Endothelial cell of umbilical vein (primary cell): ENCODE results near the gene LSM2. TPM values are rescaled to one million over a fixed set of nuclear protein-coding genes. Genes with fewer than 3 reads are reported as not detected.

Source experiments
- BruUV-seq: library from RNA; stranded (reverse); fragments of 400-500 nt; replicated peaks from 2 replicates; lab custom pipeline; 2021; lab: Mats Ljungman, UMichigan
- CTCF ChIA-PET: fragments of 300-600, 350-600 bp; sonication (Branson Sonifier 250); formaldehyde crosslinking; loops from one replicate; lab custom pipeline; 2021; ENCODE audit warnings: antibody characterized with exemption, inconsistent platforms; lab: Charles Lee
- POLR2A ChIA-PET: fragments of 300-600, 350-600 bp; sonication (Branson Sonifier 250); formaldehyde crosslinking; loops from one replicate; lab custom pipeline; 2021; ENCODE audit warnings: antibody characterized with exemption, inconsistent platforms; lab: Charles Lee
- DNase-seq: peaks from one replicate; pipeline ENCODE4 v3.0.0-alpha.2; 2011; ENCODE audit warnings: low read depth, low spot score
- FAIRE-seq: peaks from 2 replicates; lab custom pipeline; 2011; peaks lifted over from hg19 to GRCh38; lab: Jason Lieb, UNC
- H2AFZ ChIP-seq: 2 replicates; pipeline ENCODE4 v1.6.0; 2012; ENCODE audit warnings: low read depth, low read length, control low read depth, inconsistent platforms
- H3K27ac ChIP-seq: 2 replicates; pipeline ENCODE4 v1.5.1; 2011; ENCODE audit warnings: low read depth, mild to moderate bottlenecking, control low read depth, low read length, moderate library complexity; ENCODE audit not compliant: insufficient read depth
- H3K27me3 ChIP-seq, 2 experiments: 2 replicates each; pipeline versions ENCODE4 v1.6.0 to v1.6.1; 2011; ENCODE audit warnings: low read length in 2 of 2, mixed read lengths in 1 of 2; ENCODE audit not compliant: control insufficient read depth in 2 of 2, insufficient read depth in 2 of 2
- H3K36me3 ChIP-seq, 2 experiments: 2 replicates in 1 of 2; 3 replicates in 1 of 2; pipeline ENCODE4 v1.5.1; 2011; ENCODE audit warnings: low read length in 2 of 2, mild to moderate bottlenecking in 1 of 2, moderate library complexity in 1 of 2; ENCODE audit not compliant: control insufficient read depth in 2 of 2, insufficient read depth in 2 of 2; ENCODE audit errors: extremely low read depth in 1 of 2
- H3K4me1 ChIP-seq: 3 replicates; pipeline ENCODE4 v1.5.1; 2011; ENCODE audit warnings: mild to moderate bottlenecking, low read length; ENCODE audit not compliant: control insufficient read depth, insufficient read depth; ENCODE audit errors: extremely low read depth
- H3K4me2 ChIP-seq: 2 replicates; pipeline ENCODE4 v1.6.1; 2011; ENCODE audit warnings: low read length, control low read depth, mixed read lengths; ENCODE audit not compliant: insufficient read depth
- H3K4me3 ChIP-seq, 3 experiments: fragments of 200-600 bp in 1 of 3; sonication (generic), shearing (Covaris generic) in 1 of 3; replicated peaks in 1 of 3; 2 replicates each; pipeline ENCODE4 v1.5.1; 2011 to 2016; ENCODE audit warnings: control low read depth in 3 of 3, low read length in 3 of 3, mild to moderate bottlenecking in 2 of 3, inconsistent platforms in 1 of 3, low read depth in 1 of 3, moderate library complexity in 1 of 3; ENCODE audit not compliant: insufficient read depth in 1 of 3
- H3K79me2 ChIP-seq: 2 replicates; pipeline ENCODE4 v1.6.0; 2012; ENCODE audit warnings: low read length, inconsistent platforms; ENCODE audit not compliant: control insufficient read depth, insufficient read depth
- H3K9ac ChIP-seq: replicated peaks from 2 replicates; pipeline ENCODE3; 2011; ENCODE audit warnings: low read length, control low read depth; ENCODE audit not compliant: insufficient read depth; ENCODE audit errors: extremely low read depth
- H3K9me1 ChIP-seq: replicated peaks from 3 replicates; pipeline ENCODE4 v1.6.0; 2011; ENCODE audit warnings: mild to moderate bottlenecking, low read length; ENCODE audit not compliant: control insufficient read depth, insufficient read depth; ENCODE audit errors: extremely low read depth
- H3K9me3 ChIP-seq: replicated peaks from 2 replicates; pipeline ENCODE4 v1.5.1; 2012; ENCODE audit warnings: low read length, inconsistent platforms; ENCODE audit not compliant: control insufficient read depth, insufficient read depth
- H4K20me1 ChIP-seq: replicated peaks from 2 replicates; pipeline ENCODE3; 2011; ENCODE audit warnings: mild to moderate bottlenecking, low read length; ENCODE audit not compliant: control insufficient read depth, insufficient read depth; ENCODE audit errors: extremely low read depth
- POLR2AphosphoS5 ChIP-seq: IDR thresholded peaks from 2 replicates; pipeline ENCODE4 v1.6.1; 2012; ENCODE audit warnings: low read depth, mild to moderate bottlenecking, control low read depth, low read length, moderate library complexity; ENCODE audit not compliant: insufficient read depth
- dilution Hi-C: fragments of 300-500 bp; cut with MboI; formaldehyde crosslinking; loops from one replicate; pipeline ENCODE4 v1.15.0; 2019; ENCODE audit warnings: low sequenced_read_pairs; ENCODE audit not compliant: extremely low pct_ligation_motif_present
- intact Hi-C: fragments of 100-400 bp; cut with micrococcal nuclease; formaldehyde crosslinking; loops from one replicate; pipeline ENCODE4 v1.10.0; 2022
- polyA plus RNA-seq, 4 experiments: library from polyadenylated mRNA; depleted of rRNA in 3 of 4; stranded (reverse) in 3 of 4; unstranded in 1 of 4; fragments of >200 nt; gene quantifications; 2 replicates each; pipeline versions ENCODE4 v1.2.1 to v1.2.3, GENCODE V29; 2011 to 2012; ENCODE audit warnings: missing spikeins in 1 of 4
- total RNA-seq: library from RNA; stranded (reverse); gene quantifications from 2 replicates; pipeline ENCODE4 v1.2.3, GENCODE V29; 2021
- TF ChIP-seq, protein P1 (sequence below), 2 donors: IDR thresholded peaks; 1 replicate in 1 of 2; 2 replicates in 1 of 2; pipeline ENCODE4 v1.5.1; 2011; ENCODE audit warnings: low read length in 2 of 2, mild to moderate bottlenecking in 2 of 2, moderate library complexity in 2 of 2, control low read depth in 1 of 2, inconsistent platforms in 1 of 2, low read depth in 1 of 2; ENCODE audit not compliant: insufficient read depth in 1 of 2; ENCODE audit errors: extremely low read depth in 1 of 2

Gene LSM2
- total and polyA plus RNA-seq, 2 donors (not counting 3 experiments of a cell fraction or from before 2014, with no cell fraction given), result 78.1 to 86.0 TPM

DNA sequence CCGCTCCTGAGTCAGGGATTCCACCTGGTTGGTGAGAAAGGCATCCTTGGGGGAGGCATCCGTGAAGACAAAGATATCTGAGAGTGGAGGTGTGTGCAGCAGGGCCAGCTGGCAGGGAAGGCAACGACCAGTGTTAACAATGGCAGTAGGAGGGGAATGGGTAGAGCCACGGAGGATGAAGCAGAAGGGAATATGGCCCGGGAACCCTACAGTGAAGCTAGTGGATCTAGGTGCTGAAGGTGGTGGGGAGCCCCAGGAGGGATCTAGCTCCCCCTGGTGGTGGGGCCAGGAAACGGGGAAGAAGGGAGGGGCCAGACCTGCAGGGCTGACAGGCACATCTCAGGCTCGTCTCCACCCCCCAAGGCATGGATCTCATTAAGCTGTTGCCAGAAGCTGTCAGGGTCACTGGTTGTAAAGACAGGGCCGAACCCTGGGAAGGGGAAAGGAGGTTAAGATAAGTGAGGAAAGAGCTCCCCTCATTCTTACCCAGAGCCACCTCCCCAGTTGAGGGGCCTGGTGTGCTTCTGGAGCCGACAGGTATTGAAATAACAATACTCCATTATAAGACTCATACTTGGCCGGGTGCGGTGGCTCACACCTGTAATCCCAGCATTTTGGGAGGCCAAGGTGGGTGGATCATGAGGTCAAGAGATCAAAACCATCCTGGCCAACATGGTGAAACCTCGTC lies 36.9 kb downstream of the LSM2 start:
- no peaks in the 10 kb centered on the region for H3K4me1 ChIP-seq
- no peak overlapping the region for H2AFZ ChIP-seq
- CTCF ChIA-PET, result interaction anchor here (0.5 to 6.6 kb wide), 34 partner anchors 8 to 222 kb away, joined by 3 to 61 read pairs (median 5); partner anchors contain the start of genes ABHD16A, CLIC1, DDAH2 and HSPA1B
- H3K9me3 ChIP-seq, result no peaks in the 10 kb centered on the region
- intact Hi-C loops, result loop anchor here (1.0 to 5.0 kb wide), 4 partner anchors 32 to 223 kb away; partner anchors contain the start of genes ATP6V1G2, DDAH2 and NFKBIL1
- no peak overlapping the region for H3K9ac ChIP-seq
- no peak overlapping the region for H3K4me3 ChIP-seq
- no peaks in the 10 kb centered on the region for H3K9me1 ChIP-seq
- dilution Hi-C loops, result no loop called here
- peak; percentile 66 for DNase-seq
- no peaks in the 10 kb centered on the region for H3K27me3 ChIP-seq
- no peak overlapping the region for H3K27ac ChIP-seq
- no peaks in the 10 kb centered on the region for H3K36me3 ChIP-seq
- TF ChIP-seq, protein P1, sequence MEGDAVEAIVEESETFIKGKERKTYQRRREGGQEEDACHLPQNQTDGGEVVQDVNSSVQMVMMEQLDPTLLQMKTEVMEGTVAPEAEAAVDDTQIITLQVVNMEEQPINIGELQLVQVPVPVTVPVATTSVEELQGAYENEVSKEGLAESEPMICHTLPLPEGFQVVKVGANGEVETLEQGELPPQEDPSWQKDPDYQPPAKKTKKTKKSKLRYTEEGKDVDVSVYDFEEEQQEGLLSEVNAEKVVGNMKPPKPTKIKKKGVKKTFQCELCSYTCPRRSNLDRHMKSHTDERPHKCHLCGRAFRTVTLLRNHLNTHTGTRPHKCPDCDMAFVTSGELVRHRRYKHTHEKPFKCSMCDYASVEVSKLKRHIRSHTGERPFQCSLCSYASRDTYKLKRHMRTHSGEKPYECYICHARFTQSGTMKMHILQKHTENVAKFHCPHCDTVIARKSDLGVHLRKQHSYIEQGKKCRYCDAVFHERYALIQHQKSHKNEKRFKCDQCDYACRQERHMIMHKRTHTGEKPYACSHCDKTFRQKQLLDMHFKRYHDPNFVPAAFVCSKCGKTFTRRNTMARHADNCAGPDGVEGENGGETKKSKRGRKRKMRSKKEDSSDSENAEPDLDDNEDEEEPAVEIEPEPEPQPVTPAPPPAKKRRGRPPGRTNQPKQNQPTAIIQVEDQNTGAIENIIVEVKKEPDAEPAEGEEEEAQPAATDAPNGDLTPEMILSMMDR (IDR thresholded peaks at IDR 0.05; ENCODE audit: extremely low read depth in 1 of 2, insufficient read depth in 1 of 2, low read depth in 1 of 2, low read length in 2 of 2), result peak; percentile 83 to 88
- TF ChIP-seq POLR2AphosphoS5, result no peak
- H3K79me2 ChIP-seq, result no peaks in the 10 kb centered on the region
- no peak for FAIRE-seq
- no TSS peak for BruUV-seq
- POLR2A ChIA-PET, result interaction anchor here (0.7 to 1.2 kb wide), 4 partner anchors 34 to 45 kb away, joined by 3 to 4 read pairs (median 3); partner anchors contain the start of genes CLIC1, DDAH2, HSPA1A and HSPA1L
- H3K4me2 ChIP-seq, result no peak overlapping the region
- H4K20me1 ChIP-seq, result no peaks in the 10 kb centered on the region
